Measurements from ENCODE around the gene ZNF639.
"Not testable (repeated sequence)": the region's sequence is repeated elsewhere in the genome, so short reads cannot be mapped to it uniquely, and the experiment has no call there.

ZNF639 gene

DNA sequence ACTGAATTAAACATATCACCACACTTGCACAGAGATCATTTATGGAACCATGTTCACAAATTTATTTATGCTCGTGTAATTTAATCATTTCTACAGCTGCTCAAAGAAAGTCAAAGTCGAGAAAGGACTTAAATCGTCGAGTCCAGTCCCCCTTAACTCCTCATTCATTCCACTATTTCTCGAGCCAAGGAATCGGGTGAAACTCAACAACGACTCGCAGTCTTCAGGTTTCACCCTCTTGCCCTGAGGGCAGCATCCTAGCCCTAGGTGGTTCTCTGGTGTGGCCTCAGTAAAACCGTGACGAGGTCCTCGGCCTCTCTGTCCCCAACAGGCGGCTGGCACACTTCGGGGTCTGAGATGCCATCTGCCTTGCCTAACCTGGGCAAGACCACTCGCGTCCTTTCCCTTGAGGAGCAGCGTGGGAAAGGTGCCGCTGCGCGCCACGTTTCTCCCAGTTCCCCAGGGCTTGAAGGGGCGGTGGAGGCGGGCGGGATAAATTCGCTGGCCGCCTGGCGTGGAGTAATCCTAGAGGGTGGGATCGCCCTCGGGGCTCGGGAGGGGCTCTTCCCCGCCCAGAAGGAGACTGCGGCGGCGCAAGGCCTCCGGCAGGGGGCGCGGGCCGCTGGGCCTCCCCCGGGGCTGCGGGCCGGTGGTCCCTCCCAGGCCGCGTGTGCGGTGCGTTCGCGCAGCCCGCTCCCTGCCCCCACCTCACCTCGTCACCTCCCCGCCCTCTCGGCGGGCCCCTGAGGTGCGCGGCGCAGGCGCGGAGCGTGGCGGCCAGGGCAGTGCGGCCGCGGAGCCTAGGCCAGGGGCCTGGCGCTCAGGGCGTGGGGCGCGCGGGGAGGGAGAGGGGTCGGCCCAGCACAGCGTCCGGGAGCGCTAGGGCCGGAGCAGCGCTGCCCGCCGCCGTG, at the start of gene ZNF639:
Gene ZNF639, plus strand, starts transcription at position 746 of the 911 bp plus-strand sequence. CDS start 5,263 bp downstream, outside the sequence.
- ATAC-seq: peak; percentile 88
- no peak for TF ChIP-seq ISL1 (CRISPR knock-in tag; IDR thresholded peaks at IDR 0.05)
- peak; percentile 70; the same call in 1 of the 2 replicates for TF ChIP-seq TSHZ2 (CRISPR knock-in tag; IDR thresholded peaks at IDR 0.05)
- no peak for TF ChIP-seq ARNTL (CRISPR knock-in tag; IDR thresholded peaks at IDR 0.05; ENCODE audit: borderline replicate concordance, low read depth)
- TF ChIP-seq BACH2 (CRISPR knock-in tag; IDR thresholded peaks at IDR 0.05; ENCODE audit: borderline replicate concordance): no peak
- TF ChIP-seq ESRRG (CRISPR knock-in tag; IDR thresholded peaks at IDR 0.05): no peak
- TF ChIP-seq, protein P1, sequence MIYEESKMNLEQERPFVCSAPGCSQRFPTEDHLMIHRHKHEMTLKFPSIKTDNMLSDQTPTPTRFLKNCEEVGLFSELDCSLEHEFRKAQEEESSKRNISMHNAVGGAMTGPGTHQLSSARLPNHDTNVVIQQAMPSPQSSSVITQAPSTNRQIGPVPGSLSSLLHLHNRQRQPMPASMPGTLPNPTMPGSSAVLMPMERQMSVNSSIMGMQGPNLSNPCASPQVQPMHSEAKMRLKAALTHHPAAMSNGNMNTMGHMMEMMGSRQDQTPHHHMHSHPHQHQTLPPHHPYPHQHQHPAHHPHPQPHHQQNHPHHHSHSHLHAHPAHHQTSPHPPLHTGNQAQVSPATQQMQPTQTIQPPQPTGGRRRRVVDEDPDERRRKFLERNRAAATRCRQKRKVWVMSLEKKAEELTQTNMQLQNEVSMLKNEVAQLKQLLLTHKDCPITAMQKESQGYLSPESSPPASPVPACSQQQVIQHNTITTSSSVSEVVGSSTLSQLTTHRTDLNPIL (CRISPR knock-in tag; IDR thresholded peaks at IDR 0.05; ENCODE audit: low read depth): no peak
- TF ChIP-seq ZFP30 (CRISPR knock-in tag; IDR thresholded peaks at IDR 0.05): no peak
- TF ChIP-seq ZFP3 (CRISPR knock-in tag; IDR thresholded peaks at IDR 0.05): no peak
- no peak for TF ChIP-seq RARB (CRISPR knock-in tag; IDR thresholded peaks at IDR 0.05)
- 0 out of 2 replicates have a peak, but pooled peaks have one; percentile 18 for TF ChIP-seq ZNF565 (CRISPR knock-in tag; conservative IDR thresholded peaks at IDR 0.05; ENCODE audit: low read depth)
- no peak for TF ChIP-seq SNAI2 (CRISPR knock-in tag; IDR thresholded peaks at IDR 0.05)
- TF ChIP-seq, protein P2, sequence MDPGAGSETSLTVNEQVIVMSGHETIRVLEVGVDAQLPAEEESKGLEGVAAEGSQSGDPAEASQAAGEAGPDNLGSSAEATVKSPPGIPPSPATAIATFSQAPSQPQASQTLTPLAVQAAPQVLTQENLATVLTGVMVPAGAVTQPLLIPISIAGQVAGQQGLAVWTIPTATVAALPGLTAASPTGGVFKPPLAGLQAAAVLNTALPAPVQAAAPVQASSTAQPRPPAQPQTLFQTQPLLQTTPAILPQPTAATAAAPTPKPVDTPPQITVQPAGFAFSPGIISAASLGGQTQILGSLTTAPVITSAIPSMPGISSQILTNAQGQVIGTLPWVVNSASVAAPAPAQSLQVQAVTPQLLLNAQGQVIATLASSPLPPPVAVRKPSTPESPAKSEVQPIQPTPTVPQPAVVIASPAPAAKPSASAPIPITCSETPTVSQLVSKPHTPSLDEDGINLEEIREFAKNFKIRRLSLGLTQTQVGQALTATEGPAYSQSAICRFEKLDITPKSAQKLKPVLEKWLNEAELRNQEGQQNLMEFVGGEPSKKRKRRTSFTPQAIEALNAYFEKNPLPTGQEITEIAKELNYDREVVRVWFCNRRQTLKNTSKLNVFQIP (CRISPR knock-in tag; IDR thresholded peaks at IDR 0.05; ENCODE audit: borderline replicate concordance, low read depth): no peak

DNA sequence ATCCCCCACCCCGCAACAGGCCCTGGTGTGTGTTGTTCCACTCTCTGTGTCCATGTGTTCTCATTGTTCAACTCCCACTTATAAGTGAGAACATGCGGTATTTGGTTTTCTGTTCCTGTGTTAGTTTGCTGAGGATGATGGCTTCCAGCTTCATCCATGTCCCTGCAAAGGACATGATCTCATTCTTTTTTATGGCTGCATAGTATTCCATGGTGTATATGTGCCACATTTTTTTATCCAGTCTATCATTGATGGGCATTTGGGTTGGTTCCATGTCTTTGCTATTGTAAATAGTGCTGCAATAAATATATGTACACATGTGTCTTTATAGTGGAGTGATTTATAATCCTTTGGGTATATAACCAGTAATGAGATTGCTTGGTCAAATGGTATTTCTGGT, 48.4 kb upstream of the ZNF639 start:
- not testable (repeated sequence) for ATAC-seq

GRCh38 chr3:179276001-179276400, 46.8 kb upstream of the ZNF639 start:
- TF ChIP-seq, protein P1 (CRISPR knock-in tag; IDR thresholded peaks at IDR 0.05; ENCODE audit: low read depth): no peak
- no peak for TF ChIP-seq PPARA (CRISPR knock-in tag; IDR thresholded peaks at IDR 0.05; ENCODE audit: borderline replicate concordance)
- TF ChIP-seq BACH2 (CRISPR knock-in tag; IDR thresholded peaks at IDR 0.05; ENCODE audit: borderline replicate concordance): no peak
- no peak for TF ChIP-seq ISL1 (CRISPR knock-in tag; IDR thresholded peaks at IDR 0.05)
- no peak for ATAC-seq

- TF ChIP-seq ZNF8 (CRISPR knock-in tag; IDR thresholded peaks at IDR 0.05) (no peak), TOX (CRISPR knock-in tag; IDR thresholded peaks at IDR 0.05; ENCODE audit: borderline replicate concordance) (no peak), CSRNP3 (CRISPR knock-in tag; IDR thresholded peaks at IDR 0.05) (no peak), ZFP3 (CRISPR knock-in tag; IDR thresholded peaks at IDR 0.05) (no peak), ZNF70 (CRISPR knock-in tag; IDR thresholded peaks at IDR 0.05) (no peak), RARB (CRISPR knock-in tag; IDR thresholded peaks at IDR 0.05) (no peak), SNAI2 (CRISPR knock-in tag; IDR thresholded peaks at IDR 0.05) (no peak)
- no peak for ATAC-seq
These were observed 46.1 kb upstream of the ZNF639 start for GRCh38 chr3:179276743-179277142.

All from SK-N-SH treated with all-trans-retinoic acid at 6 μM for 48 hours (cell line).